Hematopoietic multipotent progenitor cell treated with erythropoietin and hydrocortisone succinate and interleukin-3 and kit ligand, for 17 days (in vitro differentiated cells): Measurements from ENCODE around the gene EMC1.
"Not testable (repeated sequence)": the region's sequence is repeated elsewhere in the genome, so short reads cannot be mapped to it uniquely, and the experiment has no call there.

ENCODE experiments used
- DNase-seq: peaks from one replicate; pipeline ENCODE4 v3.0.0-alpha.2; 2015; ENCODE audit warnings: low spot score

Gene EMC1

DNA sequence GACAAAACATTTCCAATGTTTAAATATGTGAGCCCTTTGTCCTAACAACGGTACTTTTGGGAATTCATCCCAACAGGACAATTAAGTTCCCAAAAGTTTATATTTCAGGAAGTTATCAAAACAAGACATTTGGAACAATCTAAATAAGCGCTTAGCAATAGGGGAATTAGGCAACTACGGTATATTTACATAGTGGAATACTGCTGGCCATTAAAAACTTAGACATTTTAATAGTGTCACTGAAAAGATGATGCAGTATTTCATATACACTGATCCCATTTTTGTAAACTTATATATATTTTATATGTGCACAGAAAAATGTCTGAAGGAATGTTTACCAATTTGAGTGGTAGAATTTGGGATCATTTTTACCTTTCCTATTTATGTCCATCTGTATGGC, 62.1 kb downstream of the EMC1 start:
- DNase-seq = no peak

DNA sequence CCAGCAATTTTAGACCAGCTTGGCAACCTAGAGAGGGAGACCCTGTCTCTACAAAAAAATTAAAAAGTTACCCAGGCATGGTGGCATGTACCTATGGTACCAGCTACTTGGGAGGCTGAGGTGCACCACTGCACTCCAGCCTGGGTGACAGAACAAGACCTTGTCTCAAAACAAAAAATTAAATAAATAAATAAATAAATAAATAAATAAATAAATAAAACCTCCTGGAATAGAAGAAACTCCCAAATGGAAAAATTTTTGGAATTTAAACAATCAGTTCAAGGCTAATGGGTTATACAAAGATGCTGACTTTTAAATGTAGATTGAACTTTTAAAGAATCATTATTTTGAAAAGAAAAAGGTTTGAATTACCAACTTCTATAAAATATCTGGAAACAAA, 63.5 kb downstream of the EMC1 start:
- no peak for DNase-seq

DNA sequence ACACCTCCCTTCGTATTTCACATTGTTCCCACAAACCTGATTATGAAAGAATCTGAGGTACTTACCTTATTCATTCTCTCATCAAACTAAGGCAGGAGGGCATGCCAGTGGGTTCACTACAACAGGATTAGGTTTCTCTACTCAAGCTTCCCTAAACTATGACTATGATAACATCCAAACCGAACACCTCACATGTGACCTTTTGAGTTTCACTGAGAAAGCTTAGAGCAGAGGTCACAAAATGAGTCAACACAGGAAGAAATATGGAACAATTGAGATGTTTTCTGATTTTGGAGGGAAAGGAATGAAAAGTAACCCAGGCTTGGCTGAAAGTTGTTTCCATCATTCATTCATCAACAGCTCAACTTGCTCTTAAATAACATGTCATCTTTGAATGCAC, 65.3 kb downstream of the EMC1 start:
- DNase-seq = no peak

DNA sequence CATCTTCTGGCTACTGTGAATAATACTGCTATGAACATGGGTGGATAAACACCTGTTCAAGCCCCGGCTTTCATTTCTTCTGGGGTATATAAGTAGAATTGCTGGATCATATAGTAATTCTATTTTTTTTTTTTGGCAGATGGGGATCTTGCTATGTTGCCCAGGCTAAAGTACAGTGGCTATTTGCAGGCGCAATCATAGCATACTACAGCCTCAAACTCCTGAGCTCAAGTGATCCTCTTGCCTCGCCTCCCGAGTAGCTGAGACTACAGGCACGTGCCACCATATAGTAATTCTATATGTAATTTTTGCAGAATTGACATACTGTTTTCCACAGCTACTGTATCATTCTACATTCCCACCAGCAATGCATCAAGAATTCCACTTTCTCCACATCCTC, 69.1 kb downstream of the EMC1 start:
- no peak for DNase-seq

DNA sequence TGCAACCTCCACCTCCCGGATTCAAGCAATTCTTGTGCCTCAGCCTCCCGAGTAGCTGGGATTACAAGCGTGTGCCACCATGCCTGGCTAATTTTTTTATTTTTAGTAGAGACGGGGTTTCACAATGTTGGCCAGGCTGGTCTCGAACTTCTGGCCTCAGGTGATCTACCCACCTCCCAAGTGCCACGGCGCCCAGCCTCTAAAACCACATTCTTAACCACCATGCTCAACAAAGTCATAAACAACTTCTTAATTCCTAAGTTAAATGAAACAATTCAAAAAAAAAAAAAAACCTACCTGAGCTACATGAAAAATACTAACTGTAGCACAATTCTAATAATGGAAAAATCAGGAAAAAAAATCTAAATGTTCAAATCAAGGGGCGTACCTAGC, 71.1 kb downstream of the EMC1 start:
- not testable (repeated sequence) for DNase-seq

DNA sequence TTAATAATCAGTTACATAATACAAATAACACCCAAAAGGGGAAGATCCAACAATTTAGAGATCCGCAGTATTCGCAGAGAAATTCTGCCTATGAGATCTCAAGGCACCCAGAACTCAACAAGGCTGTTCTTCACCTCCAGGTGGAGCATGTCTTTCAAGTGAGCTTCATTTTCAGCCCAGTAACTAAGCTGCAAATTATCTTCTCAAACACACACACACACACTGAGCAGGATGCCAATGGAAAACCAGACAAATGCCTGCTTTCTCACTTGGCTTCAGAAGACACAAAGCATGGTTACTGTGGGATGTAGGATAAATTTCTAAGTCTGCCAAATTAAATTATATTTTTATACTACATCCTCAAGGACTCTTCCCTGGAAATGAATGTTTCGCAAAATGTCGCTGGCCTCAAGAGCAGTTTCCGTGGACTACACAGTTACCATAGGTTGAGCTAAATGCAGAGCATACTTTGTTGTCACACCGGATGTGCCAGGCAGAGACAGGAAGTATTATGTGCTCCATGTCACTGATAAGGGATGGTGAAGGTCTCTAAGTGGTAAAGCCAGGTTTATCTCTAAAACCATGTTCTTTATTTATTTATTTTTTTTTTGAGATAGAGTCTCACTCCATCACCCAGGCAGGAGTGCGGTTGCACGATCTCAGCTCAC, 71.6 kb downstream of the EMC1 start:
- DNase-seq = peak; percentile 70

DNA sequence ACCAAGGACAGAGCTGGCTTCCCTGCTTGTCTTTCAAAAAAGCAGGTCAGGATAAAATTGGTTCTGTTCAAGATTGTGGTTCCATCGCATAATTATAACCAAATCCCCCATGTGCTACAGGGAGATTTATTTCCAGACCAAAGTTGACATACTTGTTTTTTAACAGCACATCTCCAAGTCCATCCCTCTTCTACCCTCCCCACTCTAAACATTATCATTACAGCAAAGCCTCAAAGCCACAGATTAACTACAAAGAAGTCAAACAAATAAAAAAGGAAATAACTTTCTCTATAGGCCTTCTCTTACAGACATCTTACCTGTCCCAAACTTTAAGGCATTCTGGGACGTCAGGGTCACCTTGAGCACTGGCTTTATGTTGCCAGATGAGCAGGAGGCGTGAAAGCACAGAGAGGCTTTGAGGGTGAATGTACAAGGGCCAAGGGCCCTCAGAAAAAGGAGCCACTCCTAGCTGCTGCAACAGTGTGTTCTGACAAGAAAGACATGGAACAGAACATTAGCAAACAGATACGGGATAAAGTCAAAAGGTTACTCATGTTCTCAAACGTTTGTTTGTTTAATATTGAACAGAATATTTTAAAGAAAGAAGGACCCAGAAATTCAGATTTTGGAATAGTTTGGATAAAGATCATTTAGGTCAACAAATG, 72.5 kb downstream of the EMC1 start:
- no peak for DNase-seq

DNA sequence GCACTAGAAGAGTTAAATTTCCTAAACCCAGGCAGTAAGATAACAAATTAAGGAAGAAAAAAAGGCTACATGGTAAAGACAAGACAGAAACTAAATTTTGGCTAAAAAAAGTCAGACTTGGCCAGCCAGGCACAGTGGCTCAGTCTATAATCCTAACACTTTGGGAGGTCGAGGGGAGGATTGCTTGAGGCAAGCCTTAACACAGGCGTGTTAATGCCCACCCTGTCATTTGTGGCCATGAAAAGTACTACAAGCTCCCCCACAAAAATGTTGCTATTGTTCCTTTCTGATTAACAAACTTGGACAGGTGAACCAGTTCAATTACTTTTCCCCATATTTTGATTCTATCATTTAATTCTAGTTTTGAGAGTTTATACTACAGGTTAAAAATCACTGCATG, 73.5 kb downstream of the EMC1 start:
- DNase-seq = no peak

DNA sequence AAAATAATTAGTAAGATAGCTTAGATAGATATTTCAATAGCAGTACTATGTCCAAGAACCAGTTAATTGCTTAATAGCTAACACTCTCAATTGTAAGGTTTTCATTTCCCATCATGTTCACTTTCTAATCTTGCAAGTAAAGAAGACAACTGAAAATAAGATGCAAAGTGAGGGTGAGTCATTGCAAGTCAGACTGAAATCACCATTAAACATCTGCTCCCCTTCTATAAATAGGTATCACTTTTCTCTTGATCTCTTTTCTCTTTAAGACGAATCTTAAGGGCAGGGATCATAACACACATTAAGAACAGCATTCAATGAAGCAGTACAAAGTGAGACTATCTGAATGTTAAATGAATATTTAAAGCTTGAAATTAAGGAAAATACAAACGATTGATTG, 81.7 kb downstream of the EMC1 start:
- no peak for DNase-seq

DNA sequence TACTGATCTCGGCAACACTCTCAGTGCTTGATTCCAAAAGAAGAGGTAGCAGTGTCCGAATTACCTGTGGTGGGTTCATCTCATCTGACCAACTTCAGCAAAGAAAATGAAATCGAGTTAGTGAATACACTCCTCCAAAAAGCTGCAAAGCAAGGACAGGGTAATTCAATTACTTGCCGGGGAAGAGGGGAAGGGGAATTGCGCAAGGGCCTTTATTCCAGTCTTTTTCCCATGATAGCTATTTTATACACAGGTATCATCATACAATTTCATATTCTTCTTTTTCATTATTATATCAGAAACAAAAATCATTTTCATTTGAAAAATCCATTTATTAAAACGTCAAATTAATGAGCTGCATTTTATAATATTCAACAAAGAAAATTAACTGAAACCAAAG, 84.2 kb downstream of the EMC1 start:
- DNase-seq = no peak

DNA sequence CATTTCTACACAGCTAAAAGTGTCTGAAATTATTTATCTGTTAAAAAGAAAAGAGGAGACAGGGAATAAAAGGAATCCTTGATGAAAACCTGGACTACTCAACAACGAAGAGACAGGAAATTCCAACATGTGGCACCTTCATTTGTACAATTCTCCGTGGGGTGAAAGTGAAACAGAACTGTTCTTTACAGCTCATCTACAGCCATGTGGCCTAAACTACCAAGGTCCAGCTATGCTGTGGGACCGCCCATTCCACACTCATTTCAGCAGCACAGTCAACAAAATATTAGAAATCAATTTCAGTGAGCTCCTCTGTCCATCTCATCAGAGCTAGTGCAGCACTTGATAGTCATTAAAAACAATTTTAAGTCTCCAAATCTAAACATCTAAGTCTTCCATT, 85.3 kb downstream of the EMC1 start:
- DNase-seq = no peak
